ENCODE results near the gene SLC26A2.
"Not testable (repeated sequence)": the region's sequence is repeated elsewhere in the genome, so short reads cannot be mapped to it uniquely, and the experiment has no call there.

The SLC26A2 gene

DNA sequence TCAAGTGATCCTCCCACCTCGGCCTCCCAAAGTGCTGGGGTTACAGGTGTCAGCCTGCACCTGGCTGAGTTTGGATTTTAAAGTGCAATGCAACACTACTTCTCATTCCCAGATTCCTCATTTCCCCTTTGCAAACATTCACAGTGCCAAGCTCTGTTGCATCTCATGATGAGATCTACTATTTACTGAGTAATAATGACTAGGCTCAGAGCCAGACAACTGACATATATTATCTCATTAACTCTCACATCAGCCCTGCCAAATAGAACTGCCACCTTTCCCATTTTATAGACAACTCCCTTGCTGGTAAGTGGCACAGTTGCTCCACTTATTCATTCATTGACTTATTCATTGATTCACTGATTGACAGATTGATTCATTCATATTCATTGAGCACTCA lies 22.9 kb upstream of the SLC26A2 start:
- DNase-seq: no peak

DNA sequence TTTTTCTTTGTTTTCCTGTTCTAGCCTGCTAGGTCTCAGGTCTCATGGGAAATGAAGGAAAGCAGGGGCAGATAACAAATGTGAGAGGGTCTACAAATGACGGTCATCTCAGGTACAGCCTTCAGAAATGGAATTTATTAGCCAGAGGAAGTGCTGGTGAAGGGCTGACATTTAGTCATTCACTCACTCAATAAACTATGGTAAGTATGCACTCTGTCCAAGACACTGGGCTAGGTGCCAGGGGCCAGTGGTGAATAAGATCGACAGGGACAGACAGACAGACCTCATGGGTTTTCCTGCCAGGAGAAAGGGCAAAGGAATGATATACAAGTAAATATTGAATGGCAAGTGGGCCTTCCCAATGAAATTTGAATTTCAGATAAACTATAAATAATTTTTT lies 22.3 kb upstream of the SLC26A2 start:
- DNase-seq: no peak

DNA sequence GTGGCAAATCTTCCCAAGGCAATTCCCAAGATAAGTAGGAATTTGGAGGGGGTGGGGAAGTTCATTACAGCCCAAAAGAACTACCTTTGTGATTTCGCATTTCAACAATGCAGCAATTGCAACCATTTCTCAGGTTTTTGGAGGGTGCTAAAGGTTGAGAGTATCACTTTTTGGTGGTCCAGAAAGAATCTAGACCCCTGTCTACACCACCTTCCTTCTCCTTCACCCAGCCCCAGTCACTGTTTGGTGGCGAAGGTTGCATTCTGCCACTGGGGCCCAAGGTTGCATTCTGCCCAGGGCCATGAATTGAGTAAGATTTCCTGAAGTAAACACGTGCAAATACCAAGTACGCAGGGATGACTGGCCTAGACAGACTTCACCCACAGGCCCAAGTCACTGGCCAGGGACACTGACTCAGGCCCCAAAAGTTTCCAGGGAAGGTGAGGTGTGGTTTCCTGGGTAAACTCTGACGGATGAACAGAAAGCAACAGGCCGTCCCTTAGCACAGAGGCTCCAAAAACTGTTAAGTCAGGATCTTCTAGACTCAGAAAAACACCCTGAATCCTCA lies 21.7 kb upstream of the SLC26A2 start:
- no peak for DNase-seq

DNA sequence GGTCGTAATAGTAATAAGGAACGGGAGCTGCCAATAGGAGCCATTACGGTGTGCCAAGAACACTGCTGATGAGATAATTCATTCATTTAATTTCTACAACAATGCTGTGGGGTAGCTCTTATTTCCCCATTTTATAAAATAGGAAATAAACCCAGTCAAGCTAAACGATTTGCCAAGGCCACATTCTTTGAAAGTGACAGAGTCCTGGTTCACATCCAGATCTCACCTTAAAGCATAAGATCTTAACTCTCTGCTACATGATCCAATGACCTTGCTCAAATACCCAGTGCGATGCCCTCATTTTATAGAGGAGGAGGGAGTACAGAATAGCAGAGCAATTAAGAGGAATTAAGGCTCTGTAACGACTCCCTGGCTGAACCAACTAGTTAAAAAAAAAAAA lies 21.0 kb upstream of the SLC26A2 start:
- no peak for DNase-seq

DNA sequence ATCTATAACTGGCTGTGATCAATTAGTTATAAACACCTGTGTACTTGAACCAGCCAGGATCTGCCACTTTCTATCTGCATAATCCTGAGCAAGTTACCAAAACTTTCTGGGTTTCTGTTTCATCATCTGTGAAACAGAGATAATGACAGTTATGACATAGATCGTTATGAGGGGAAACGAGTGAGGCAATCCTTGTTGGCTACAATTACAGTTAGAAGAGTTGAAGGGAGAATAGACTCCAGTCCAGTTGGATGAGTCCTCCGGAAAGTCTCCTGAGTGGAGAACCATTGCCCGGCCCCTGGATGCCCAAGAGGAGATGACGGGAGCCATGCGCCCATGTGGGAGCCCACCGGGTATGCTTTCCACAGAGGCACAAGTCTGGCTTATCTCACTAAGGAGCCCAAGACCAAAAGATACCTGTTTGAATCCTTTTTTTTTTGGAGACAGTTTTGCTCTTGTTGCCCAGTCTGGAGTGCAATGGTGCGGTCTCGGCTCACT lies 20.4 kb upstream of the SLC26A2 start:
- no peak for DNase-seq

DNA sequence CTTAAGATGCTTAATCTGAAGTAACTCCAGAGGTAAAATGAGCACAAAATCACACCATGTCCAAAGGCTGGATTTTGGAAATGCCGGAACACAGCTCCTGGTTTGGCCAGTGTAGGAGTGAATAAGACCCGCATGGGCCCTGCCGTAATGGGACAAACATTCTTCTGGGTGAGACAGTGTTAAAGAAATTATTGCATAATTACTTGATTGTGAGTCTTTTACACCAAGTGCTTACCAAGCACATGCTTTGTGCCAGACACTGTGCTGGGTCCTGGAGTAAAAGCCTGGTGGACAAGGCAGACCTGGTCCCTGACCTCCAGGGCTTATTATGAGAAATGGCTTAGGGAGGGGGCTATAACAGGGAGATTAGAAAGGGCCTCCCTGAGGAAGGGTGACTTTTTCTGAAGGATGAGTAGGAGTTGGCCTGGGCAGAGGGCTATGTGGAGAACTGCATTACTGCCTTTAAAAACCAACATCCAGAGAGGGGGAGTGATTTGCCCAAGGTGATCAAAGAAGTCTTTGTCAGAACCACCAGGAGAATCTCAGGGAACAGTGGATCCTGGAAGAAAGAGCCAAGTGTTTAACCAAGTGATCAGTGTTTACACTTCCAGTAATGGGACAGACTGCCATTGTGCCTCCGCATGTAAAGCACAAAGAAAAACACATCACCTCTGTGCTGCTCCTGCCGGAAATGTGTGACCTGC lies 19.5 kb upstream of the SLC26A2 start:
- no peak for DNase-seq

DNA sequence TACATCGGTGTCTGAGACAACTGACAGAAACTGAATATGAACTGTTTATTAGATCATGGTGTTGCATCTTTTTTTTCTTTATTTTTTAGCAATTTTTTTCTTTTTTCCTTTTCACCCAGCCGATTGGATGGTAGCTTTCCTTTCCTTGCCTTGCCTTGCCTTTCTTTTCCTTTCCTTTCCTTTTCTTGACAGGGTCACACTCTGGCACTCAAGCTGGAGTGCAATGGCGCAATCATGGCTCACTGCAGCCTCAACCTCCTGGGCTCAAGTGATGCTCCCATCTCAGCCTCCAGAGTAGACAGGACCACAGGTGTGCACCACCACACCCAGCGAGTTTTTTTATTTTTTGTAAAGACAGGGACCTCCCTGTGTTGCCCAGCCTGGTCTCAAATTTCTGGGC lies 18.8 kb upstream of the SLC26A2 start:
- DNase-seq: no peak

DNA sequence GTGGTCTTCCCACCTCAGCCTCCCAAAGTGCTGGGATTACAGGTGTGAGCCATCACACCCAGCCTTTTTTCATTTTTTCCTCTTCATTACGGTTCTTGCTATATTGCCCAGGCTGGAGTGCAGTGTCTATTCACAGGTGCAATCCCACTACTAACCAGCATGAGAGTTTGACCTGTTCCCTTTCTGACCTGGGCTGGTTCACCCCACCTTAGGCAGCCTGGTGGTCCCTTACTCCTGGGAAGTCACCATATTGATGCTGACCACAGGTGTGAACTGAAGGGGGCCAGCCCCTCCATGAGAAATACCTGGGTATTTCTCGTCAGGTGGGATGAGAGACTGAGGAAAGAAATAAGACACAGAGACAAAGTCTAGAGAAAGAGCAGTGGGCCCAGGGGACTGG lies 18.4 kb upstream of the SLC26A2 start:
- DNase-seq: no peak

DNA sequence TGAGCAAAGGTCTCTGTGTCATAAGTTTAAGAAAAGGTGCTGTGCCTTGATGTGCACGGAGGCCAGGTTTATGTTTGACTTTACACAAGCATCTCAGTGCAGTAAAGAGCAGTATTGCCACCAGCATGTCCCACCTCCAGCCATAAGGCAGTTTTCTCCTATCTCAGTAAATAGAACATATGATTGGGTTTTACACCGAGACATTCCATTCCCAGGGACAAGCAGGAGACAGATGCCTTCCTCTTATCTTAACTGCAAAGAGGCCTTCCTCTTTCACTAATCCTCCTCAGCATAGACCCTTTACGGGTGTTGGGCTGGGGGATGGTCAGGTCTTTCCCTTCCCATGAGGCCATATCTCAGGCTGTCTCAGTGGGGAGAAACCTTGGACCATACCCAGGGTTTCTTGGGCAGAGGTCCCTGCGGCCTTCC lies 17.8 kb upstream of the SLC26A2 start:
- not testable (repeated sequence) for DNase-seq

DNA sequence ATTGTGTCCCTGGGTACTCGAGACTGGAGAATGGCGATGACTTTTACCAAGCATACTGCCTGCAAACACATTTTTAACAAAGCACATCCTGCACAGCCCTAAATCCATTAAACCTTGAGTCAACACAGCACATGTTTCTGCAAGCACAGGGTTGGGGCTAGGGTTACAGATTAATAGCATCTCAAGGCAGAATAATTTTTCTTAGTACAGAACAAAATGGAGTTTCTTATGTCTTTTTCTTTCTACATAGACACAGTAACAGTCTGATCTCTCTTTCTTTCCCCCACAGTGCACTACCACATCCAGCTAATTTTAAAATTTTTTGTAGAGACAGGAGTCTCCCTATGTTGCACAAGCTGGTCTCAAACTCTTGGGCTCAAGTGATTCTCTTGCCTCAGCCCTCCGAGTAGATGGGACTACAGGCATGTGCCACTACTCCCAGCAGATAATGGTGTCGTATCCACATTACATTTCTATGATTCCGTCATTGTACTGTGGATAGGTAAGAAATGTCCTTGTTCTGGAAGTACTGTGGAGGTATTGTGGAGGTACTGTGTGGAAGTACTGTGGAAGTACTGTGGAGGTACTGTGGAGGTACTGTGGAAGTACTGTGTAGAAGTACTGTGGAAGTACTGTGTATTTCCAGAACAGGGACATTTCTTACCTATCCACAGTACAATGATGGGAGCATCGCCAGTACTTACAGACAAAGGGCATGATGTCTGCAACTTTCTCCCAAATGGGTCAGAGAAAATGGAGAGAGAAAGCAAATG lies 17.2 kb upstream of the SLC26A2 start:
- not testable (repeated sequence) for DNase-seq

DNA sequence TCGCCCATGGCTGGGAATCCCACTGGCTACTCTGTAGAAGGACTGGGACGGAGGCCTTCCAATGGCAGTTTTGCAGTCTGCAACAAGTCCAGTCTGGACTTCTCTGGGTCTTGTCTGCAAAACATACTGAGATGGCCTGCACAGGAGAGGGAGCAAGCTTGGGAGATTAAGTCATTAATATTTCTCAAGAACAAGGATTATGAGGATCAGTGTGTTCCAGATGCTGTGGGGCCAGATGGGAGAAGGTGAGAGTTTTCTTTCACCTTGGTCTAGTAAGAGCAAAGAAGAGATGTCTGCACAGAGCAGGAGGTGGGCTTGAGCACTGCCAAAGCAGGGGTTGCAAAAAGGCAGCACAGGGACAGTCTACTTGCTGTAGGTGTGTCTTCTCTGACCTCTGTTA lies 15.9 kb upstream of the SLC26A2 start, which contains the start of gene PDE6A:
Gene PDE6A (minus strand): TSS at position 128 of the 400 bp plus-strand sequence. CDS start 120 bp downstream, at position 8.
- DNase-seq: no peak

DNA sequence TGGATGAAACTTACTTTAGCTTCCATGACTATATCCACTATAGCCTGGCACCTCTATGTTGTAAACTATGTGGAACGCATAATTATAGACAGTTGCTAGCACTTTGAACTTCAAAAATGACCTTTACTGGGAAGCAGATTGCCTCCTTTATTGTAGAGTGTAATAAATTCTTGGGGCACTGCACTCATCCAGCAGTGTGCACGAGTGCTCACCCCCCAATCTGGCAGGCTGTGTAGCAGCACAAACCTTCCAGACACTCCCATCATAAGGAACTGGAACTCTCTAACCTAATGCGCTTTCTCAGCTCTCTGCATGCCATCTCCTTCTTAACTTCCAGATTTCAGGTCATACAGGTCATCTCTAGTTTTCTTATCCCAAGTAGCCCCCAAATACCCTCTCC lies 14.4 kb upstream of the SLC26A2 start:
- no peak for DNase-seq

DNA sequence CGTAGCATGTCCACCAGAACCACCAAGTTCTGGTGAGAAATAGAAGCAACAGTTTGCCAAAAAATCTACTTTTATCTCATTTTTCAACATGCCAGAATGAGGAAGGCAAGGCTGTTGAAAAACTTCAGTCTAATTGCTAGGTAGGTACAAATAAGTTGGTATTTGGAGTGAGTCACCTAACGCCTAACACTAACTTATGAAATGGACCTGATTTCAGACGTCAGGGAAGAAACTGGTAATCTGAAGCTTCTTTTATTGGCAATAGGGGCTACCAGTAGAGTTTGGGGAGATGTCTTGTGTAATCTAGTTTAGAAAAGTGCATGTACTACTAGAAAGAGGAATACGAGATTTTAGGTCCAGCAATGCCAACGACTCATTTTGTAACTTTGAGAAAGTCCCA lies 11.6 kb upstream of the SLC26A2 start:
- no peak for DNase-seq

DNA sequence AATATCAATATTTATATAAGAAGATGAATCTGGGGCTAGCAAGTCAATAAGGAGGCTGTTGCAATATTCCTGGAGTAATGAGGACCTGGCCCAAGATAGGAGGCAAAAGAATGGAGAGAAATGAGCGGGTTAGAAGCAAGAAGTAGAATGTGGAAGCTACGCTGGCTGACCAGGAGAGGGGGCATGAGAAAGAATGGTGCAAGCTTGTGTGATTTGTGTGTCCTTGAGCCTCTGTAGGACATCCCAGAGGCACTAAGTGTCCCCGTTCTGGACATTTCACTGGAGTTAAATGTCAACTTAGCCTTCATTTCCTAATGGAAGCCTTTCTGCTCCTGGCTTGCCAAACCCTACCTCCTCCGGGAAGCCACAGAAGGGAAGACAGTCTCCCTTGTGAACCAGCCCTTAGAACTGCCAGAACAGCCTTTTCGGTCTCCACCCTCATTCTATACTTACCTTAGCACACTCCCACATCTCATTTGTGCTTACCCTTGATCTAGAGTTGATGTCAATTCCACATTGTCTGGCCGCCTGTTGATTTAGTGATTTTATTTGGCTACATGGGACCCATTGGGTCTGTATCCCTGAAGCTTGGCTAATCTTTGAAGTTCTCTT lies 9.3 kb upstream of the SLC26A2 start:
- DNase-seq: no peak

DNA sequence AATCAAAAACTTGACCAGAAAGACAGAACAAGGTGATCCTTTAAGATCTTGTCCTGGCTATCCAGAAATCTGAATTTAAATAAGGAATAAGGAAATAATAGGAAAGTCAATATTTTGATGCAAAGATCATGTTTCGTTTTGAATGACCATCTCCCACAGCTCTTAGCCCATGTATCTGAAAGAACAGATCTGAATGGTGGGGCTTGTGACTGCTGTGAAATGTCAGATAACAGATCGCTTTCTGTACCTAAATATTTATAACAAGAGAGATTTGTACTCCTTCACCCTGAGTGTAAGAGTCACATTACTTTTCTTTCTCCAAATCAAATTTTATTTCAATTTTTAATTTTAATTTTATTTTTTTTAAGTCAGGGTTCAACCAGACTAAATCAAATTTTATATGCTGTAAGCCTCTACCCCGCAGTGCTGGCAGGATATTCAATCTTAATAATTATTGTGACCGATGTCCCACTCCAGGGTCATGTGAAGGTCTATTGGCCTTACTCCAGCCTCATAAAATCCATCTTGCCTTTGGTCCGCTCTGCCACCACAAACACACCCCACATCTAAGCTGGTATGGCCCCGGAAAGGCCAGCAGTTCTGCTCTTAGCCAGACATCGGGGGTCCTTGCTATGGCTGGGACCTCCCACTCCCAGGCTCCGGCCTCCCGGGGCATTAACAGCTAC lies 7.0 kb upstream of the SLC26A2 start:
- DNase-seq: no peak

DNA sequence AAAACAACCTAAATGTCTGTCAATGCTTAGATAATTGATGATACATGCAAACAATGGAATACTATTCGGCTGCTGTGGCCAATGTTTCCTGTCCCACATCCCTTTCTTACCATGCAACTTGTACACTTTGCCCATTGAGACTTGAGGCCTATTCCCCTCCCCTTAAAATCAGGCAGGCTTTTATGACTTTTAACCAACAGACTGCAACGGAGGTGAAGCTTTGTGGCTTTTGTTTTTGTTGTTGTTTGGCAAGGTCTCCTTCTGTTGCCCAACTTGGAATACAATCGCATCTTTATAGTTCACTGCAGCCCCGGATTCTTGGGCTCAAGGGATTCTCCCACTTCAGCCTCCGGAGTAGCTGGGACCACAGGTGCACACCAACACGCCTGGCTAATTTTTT lies 5.8 kb upstream of the SLC26A2 start:
- DNase-seq: no peak

DNA sequence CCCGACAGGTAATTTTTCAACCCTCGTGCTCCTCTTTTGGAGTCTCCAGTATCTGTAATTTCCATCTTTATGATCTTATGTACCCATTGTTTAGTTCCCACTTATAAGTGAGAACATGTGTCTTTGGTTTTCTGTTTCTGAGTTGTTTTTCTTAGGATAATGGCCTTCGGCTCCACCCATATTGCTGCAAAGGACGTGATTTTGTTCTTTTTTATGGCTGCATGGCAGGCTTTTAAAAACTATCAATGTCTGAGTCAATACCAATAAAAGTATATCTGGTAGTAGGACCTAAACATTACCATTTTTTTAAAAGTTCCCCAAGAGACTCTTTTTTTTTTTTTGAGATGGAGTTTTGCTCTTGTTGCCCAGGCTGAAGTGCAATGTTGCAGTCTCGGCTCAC lies 3.9 kb upstream of the SLC26A2 start:
- DNase-seq: no peak

DNA sequence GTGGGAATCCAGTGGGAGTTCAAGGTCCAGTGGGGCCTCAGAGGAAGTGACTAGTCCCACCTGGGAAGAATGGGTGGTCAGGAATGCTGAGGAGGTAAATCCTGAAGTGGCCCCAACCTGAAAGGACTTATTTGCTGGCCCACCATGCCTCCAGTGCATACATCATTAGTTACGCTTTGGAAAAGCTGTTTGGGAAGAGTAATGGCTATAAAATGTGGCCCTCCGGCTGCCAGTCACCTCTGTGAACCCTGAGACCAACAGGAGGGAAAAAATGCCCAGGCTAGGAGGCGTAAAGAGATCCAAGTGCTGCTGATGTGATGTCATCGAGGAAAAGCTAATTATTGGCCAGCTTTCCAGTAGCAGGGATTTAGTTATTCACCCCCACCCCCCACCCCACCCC lies 2.7 kb upstream of the SLC26A2 start:
- DNase-seq: no peak

DNA sequence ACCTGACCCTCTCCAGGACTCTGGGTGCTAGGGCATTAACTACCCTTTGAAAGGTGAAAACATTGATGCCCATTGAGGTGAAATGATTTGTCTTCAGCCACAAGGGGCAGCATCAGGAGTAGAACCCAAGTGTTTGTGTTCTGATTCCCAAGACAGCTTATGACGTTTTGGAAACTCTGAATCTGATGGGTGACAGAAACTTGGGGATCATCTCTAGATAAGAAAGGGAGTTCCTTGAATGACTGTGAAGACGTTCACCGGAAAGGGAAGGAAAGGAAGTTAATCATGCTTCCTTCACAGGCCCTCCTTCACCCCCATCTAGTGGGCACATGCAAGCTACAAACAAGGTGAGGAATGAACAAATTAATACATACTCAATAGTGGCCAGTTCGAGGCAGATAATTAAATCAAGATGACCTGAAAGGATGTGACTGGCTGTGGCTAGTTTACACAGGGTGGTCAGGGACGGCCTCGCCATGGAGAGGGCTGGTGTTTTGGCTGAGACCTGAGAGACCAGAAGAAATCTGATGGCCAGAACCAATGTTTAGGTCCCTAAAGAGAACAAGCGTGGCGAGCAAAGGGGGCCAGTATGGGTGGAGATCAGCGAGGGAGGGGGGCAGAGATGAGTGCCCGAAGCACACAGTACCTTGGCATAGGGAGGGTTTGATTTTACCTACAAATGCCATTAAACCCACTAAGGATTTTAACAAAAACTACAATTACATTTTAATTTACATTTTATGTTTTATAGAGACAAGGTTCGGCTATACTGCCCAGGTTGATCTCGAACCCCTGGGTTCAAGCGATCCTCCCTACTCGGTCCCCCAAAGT lies 937 bp upstream of the SLC26A2 start:
- DNase-seq: peak; percentile 29

DNA sequence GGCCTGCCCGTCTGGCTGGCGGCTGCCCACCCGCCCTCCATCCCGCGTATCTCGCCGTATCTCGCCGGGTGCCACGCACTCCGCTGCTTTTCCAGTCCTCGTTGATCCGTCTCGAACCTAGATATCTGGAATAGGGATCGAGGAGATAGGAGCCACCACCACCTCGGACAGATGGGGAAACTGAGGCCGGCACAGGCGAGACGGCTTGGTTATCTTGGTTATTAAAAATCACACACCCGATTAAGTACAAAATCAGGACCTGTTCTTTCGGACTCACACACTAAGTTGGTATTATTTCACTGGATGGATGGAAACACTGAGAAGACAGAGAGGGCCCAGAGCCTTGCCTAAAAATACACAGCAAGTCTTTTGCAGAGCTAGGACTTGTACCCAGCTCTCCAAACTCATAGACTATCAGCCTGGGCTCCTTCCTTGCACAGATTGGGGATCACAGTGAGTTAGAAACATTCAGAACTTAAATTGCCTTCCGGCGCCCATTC lies 678 bp downstream of the SLC26A2 start:
- DNase-seq: no peak

DNA sequence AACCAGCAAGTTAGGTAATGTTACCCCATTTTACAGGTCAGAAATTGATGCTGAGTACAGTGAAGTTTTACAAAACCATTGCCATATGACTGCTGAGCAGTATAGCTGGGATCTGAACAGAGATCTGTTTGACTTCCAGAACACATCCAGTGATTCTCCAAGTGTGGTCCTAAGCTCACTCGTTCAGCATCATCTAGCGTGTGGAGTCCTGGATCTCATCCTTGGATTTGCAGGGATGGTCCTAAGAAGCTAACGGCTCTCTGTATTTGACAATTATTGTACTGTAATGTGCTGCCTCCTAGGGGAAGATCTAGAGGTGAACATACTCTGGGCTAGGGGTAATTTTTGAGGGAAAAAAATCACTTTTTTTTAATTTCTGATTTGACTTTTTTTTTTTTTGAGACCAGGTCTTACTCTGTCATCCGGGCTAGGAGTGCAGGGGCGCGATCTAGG lies 1.4 kb downstream of the SLC26A2 start:
- no peak for DNase-seq
